ENCODE data around the gene RCC1. TPM values are rescaled to one million over a fixed set of nuclear protein-coding genes. Genes with fewer than 3 reads are reported as not detected.

Gene RCC1
- total and polyA plus RNA-seq, 4 donors, result 2.2 to 21.8 (median 18.5) TPM

DNA sequence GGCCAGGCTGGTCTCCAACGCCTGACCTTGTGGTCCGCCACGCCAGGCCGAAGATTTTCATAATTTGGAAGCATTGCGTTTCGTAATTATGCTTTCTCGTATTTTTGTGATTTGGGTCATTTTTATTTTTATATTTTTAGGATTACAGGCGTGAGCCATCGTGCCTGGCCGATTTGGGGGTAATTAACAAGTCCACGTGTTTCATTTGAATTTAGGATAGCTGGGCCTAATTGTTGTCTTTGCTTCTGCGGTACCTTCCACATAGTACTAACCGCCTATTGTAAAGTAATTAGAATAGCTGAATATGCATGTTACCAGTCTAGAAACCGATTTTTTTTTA lies 1.0 kb downstream of the RCC1 start:
- TF ChIP-seq EGR1 (IDR thresholded peaks at IDR 0.05; ENCODE audit: low read depth in 2 of 2), result no peak
- TF ChIP-seq, protein P1, sequence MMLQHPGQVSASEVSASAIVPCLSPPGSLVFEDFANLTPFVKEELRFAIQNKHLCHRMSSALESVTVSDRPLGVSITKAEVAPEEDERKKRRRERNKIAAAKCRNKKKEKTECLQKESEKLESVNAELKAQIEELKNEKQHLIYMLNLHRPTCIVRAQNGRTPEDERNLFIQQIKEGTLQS (IDR thresholded peaks at IDR 0.05), result no peak
- TF ChIP-seq, protein P2, sequence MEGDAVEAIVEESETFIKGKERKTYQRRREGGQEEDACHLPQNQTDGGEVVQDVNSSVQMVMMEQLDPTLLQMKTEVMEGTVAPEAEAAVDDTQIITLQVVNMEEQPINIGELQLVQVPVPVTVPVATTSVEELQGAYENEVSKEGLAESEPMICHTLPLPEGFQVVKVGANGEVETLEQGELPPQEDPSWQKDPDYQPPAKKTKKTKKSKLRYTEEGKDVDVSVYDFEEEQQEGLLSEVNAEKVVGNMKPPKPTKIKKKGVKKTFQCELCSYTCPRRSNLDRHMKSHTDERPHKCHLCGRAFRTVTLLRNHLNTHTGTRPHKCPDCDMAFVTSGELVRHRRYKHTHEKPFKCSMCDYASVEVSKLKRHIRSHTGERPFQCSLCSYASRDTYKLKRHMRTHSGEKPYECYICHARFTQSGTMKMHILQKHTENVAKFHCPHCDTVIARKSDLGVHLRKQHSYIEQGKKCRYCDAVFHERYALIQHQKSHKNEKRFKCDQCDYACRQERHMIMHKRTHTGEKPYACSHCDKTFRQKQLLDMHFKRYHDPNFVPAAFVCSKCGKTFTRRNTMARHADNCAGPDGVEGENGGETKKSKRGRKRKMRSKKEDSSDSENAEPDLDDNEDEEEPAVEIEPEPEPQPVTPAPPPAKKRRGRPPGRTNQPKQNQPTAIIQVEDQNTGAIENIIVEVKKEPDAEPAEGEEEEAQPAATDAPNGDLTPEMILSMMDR (IDR thresholded peaks at IDR 0.05; ENCODE audit: low read depth, low read length, missing input control), result no peak
- TF ChIP-seq ZBTB33 (IDR thresholded peaks at IDR 0.05), result no peak
- TF ChIP-seq RAD21 (IDR thresholded peaks at IDR 0.05), result no peak
- TF ChIP-seq, protein P3, sequence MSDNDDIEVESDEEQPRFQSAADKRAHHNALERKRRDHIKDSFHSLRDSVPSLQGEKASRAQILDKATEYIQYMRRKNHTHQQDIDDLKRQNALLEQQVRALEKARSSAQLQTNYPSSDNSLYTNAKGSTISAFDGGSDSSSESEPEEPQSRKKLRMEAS (IDR thresholded peaks at IDR 0.05), result no peak
- TF ChIP-seq RXRA (IDR thresholded peaks at IDR 0.05), result no peak
- no peak for TF ChIP-seq TAF1 (conservative IDR thresholded peaks at IDR 0.05)
- TF ChIP-seq HNF4A (conservative IDR thresholded peaks at IDR 0.05), result no peak
- no peak for TF ChIP-seq NR2F2 (IDR thresholded peaks at IDR 0.05)
- TF ChIP-seq SP1 (IDR thresholded peaks at IDR 0.05), result no peak
- TF ChIP-seq FOXA1 (IDR thresholded peaks at IDR 0.05), result no peak
- TF ChIP-seq FOXA2 (IDR thresholded peaks at IDR 0.05), result no peak
- no peak for TF ChIP-seq GABPA (IDR thresholded peaks at IDR 0.05 in 1 of 2, conservative IDR thresholded peaks at IDR 0.05 in 1 of 2)
- TF ChIP-seq JUND (IDR thresholded peaks at IDR 0.05), result no peak
- TF ChIP-seq, protein P4, sequence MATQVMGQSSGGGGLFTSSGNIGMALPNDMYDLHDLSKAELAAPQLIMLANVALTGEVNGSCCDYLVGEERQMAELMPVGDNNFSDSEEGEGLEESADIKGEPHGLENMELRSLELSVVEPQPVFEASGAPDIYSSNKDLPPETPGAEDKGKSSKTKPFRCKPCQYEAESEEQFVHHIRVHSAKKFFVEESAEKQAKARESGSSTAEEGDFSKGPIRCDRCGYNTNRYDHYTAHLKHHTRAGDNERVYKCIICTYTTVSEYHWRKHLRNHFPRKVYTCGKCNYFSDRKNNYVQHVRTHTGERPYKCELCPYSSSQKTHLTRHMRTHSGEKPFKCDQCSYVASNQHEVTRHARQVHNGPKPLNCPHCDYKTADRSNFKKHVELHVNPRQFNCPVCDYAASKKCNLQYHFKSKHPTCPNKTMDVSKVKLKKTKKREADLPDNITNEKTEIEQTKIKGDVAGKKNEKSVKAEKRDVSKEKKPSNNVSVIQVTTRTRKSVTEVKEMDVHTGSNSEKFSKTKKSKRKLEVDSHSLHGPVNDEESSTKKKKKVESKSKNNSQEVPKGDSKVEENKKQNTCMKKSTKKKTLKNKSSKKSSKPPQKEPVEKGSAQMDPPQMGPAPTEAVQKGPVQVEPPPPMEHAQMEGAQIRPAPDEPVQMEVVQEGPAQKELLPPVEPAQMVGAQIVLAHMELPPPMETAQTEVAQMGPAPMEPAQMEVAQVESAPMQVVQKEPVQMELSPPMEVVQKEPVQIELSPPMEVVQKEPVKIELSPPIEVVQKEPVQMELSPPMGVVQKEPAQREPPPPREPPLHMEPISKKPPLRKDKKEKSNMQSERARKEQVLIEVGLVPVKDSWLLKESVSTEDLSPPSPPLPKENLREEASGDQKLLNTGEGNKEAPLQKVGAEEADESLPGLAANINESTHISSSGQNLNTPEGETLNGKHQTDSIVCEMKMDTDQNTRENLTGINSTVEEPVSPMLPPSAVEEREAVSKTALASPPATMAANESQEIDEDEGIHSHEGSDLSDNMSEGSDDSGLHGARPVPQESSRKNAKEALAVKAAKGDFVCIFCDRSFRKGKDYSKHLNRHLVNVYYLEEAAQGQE (IDR thresholded peaks at IDR 0.05), result no peak
- no peak for TF ChIP-seq HNF4G (IDR thresholded peaks at IDR 0.05)
- TF ChIP-seq YY1 (IDR thresholded peaks at IDR 0.05), result no peak

More for the DNA sequence above, 1.0 kb downstream of the RCC1 start:
- H3K4me3 ChIP-seq (ENCODE audit: low read depth in 1 of 3, low read length in 3 of 3), result peak overlapping the region; percentile 89 to 95 (median 91)
- H3K9me3 ChIP-seq (ENCODE audit: control insufficient read depth in 4 of 4, low read length in 3 of 4), result no peaks in the 10 kb centered on the region
- WGBS, result 4% methylated on average over 14 of the region's 14 CpGs
- H3K27me3 ChIP-seq (ENCODE audit: control insufficient read depth in 4 of 4, insufficient read depth in 4 of 4, low read length in 3 of 4), result no peaks in the 10 kb centered on the region
- DNase-seq (ENCODE audit: low spot score), result no peak
- H3K4me1 ChIP-seq (ENCODE audit: control insufficient read depth in 4 of 4, insufficient read depth in 4 of 4, low read length in 3 of 4), result peaks cover 7 to 34% (median 14%) of the 10 kb centered on the region in 4 donors
- peak overlapping the region; percentile 66 to 98 for H3K9ac ChIP-seq (ENCODE audit: low read depth in 1 of 2, low read length in 2 of 2)
- H3K36me3 ChIP-seq (ENCODE audit: control insufficient read depth in 4 of 4, insufficient read depth in 3 of 4, low read depth in 1 of 4, low read length in 3 of 4), result peaks cover 6 to 36% (median 30%) of the 10 kb centered on the region in 4 donors
- H3K27ac ChIP-seq (ENCODE audit: low read depth in 1 of 2, low read length in 2 of 2), result peak overlapping the region; percentile 77

Measured in liver (tissue), 9 donors.